Left lung (tissue), 10 donors: Measurements from ENCODE around the gene OPRL1. TPM values are rescaled to one million over a fixed set of nuclear protein-coding genes. Genes with fewer than 3 reads are reported as not detected.

Experiments
- ATAC-seq: fragments of 200-7000 bp; cut with Tn5 transposase; one replicate; pipeline ENCODE4 v1.9.1; 2020; ENCODE audit warnings: moderate library complexity
- DNase-seq, 4 donors: peaks; one replicate each; pipeline ENCODE4 v3.0.0-alpha.2; 2013 to 2020
- H3K27ac ChIP-seq, 2 donors: fragments of 200-600 bp; sonication (generic) in 1 of 2; one replicate each; pipeline versions ENCODE4 v1.5.0 to v1.8.0; 2020 to 2021
- H3K27me3 ChIP-seq, 2 donors: fragments of 200-600 bp; sonication (generic) in 1 of 2; one replicate each; pipeline versions ENCODE4 v1.5.0 to v1.8.0; 2020 to 2021
- H3K36me3 ChIP-seq, 2 donors: fragments of 200-600 bp; sonication (generic) in 1 of 2; one replicate each; pipeline versions ENCODE4 v1.5.0 to v1.8.0; 2020 to 2021
- H3K4me1 ChIP-seq, 2 donors: fragments of 200-600 bp; one replicate each; pipeline ENCODE4 v1.8.0; 2021
- H3K4me3 ChIP-seq, 2 donors: fragments of 200-600 bp; sonication (generic) in 1 of 2; one replicate each; pipeline versions ENCODE4 v1.5.0 to v1.8.0; 2020 to 2021; ENCODE audit warnings: mild to moderate bottlenecking in 1 of 2
- H3K9me3 ChIP-seq, 2 donors: fragments of 200-600 bp; sonication (generic) in 1 of 2; one replicate each; pipeline versions ENCODE4 v1.5.0 to v1.8.0; 2020 to 2021
- CTCF ChIP-seq, 2 donors: fragments of 200-600 bp; sonication (generic) in 1 of 2; IDR thresholded peaks; one replicate each; pipeline versions ENCODE4 v1.5.0 to v1.8.0; 2021; ENCODE audit warnings: antibody characterized with exemption in 2 of 2
- intact Hi-C, 2 donors: fragments of 100-400 bp; cut with DNase I; formaldehyde crosslinking; loops; one replicate each; pipeline versions ENCODE4 v1.11.2 to v1.14.2; 2022
- polyA plus RNA-seq, 6 donors: library from polyadenylated mRNA; unstranded; fragments of 120-200 nt; gene quantifications; one replicate each; pipeline ENCODE4 v1.2.1, GENCODE V29; 2013; ENCODE audit not compliant: insufficient read length in 6 of 6
- total RNA-seq, 2 donors: library from RNA; stranded (reverse); fragmentation: NEBNext Ultra II Directional; extraction: Animal tissue kit (Norgen Biotek cat#: 25700); gene quantifications; one replicate each; pipeline ENCODE4 v1.2.1, GENCODE V29; 2021
- donor health status: DM: no; HTN: yes; CAD: no.
- donor health status: DM: no; HTN: no; CAD: no.

OPRL1 gene
- total and polyA plus RNA-seq, 8 donors: 1.8 to 2.5 (median 2.2) TPM

- H3K9me3 ChIP-seq: no peaks in the 10 kb centered on the region
- peaks cover 0 to 76% of the 10 kb centered on the region in 2 donors for H3K36me3 ChIP-seq
- ATAC-seq: no peak
- DNase-seq: no peak
- H3K27ac ChIP-seq: no peak overlapping the region
- intact Hi-C loops: no loop called here
- H3K27me3 ChIP-seq: peaks cover 8 to 22% of the 10 kb centered on the region in 2 donors
- peaks cover 0 to 5% of the 10 kb centered on the region in 2 donors for H3K4me1 ChIP-seq
- no peak for TF ChIP-seq CTCF (IDR thresholded peaks at IDR 0.05)
- H3K4me3 ChIP-seq: no peak overlapping the region
These were observed 46.9 kb upstream of the OPRL1 start for GRCh38 chr20:64032706-64033624.

- DNase-seq (peak in 1 of 4 donors; percentile 64), ATAC-seq (no peak)
- intact Hi-C loops: no loop called here
- Histone ChIP-seq H3K9me3 (no peaks in the 10 kb centered on the region), H3K27ac (no peak overlapping the region), H3K4me3 (no peak overlapping the region), H3K27me3 (peaks cover 11 to 33% of the 10 kb centered on the region in 2 donors), H3K4me1 (peaks cover 5 to 16% of the 10 kb centered on the region in 2 donors), H3K36me3 (peaks cover 0 to 66% of the 10 kb centered on the region in 2 donors)
- no peak for TF ChIP-seq CTCF (IDR thresholded peaks at IDR 0.05)
These were observed 45.8 kb upstream of the OPRL1 start for GRCh38 chr20:64033981-64034493.

- Histone ChIP-seq H3K4me3 (no peak overlapping the region), H3K27ac (no peak overlapping the region), H3K4me1 (peaks cover 10 to 29% of the 10 kb centered on the region in 2 donors), H3K36me3 (peaks cover 0 to 53% of the 10 kb centered on the region in 2 donors), H3K27me3 (peaks cover 12 to 46% of the 10 kb centered on the region in 2 donors), H3K9me3 (no peaks in the 10 kb centered on the region)
- no peak for ATAC-seq
- no peak for DNase-seq
- intact Hi-C loops: no loop called here
- TF ChIP-seq CTCF (IDR thresholded peaks at IDR 0.05): no peak
These were observed 44.6 kb upstream of the OPRL1 start for GRCh38 chr20:64035066-64035932.

- H3K36me3 ChIP-seq: peaks cover 0 to 47% of the 10 kb centered on the region in 2 donors
- no peak for ATAC-seq
- intact Hi-C loops: no loop called here
- TF ChIP-seq CTCF (IDR thresholded peaks at IDR 0.05): no peak
- H3K27ac ChIP-seq: no peak within 1 kb of the TSS
- peaks cover 18 to 52% of the 10 kb centered on the region in 2 donors for H3K27me3 ChIP-seq
- no peak for DNase-seq
- peaks cover 10 to 35% of the 10 kb centered on the region in 2 donors for H3K4me1 ChIP-seq
- H3K4me3 ChIP-seq: no peak within 1 kb of the TSS
- no peaks in the 10 kb centered on the region for H3K9me3 ChIP-seq
These were observed 43.9 kb upstream of the OPRL1 start, which contains the start of gene C20orf204 for GRCh38 chr20:64035933-64036345. C20orf204 (plus strand) TSS chr20:64036182; CDS start chr20:64036324, 142 bp downstream.
